HG03571 (cell line): ENCODE results near the gene ACAP3.

Experiments
- ATAC-seq: cut with Tn5 transposase; IDR thresholded peaks from one replicate; pipeline ENCODE4 v1.9.1; 2021; ENCODE audit not compliant: unreplicated experiment

The ACAP3 gene

GRCh38 chr1:1272341-1273208 is 35.2 kb downstream of the ACAP3 start:
- no peak for ATAC-seq

- no peak for ATAC-seq
These were observed 36.9 kb downstream of the ACAP3 start for GRCh38 chr1:1270813-1271212.

- ATAC-seq = no peak
These were observed 39.4 kb downstream of the ACAP3 start for GRCh38 chr1:1268284-1268682.

GRCh38 chr1:1267488-1268283 is 40.0 kb downstream of the ACAP3 start:
- no peak for ATAC-seq

- no peak for ATAC-seq
These were observed 42.9 kb downstream of the ACAP3 start for GRCh38 chr1:1264868-1265272.

GRCh38 chr1:1264026-1264425 is 43.7 kb downstream of the ACAP3 start:
- ATAC-seq = no peak

GRCh38 chr1:1262758-1263157 is 45.0 kb downstream of the ACAP3 start:
- no peak for ATAC-seq

- no peak for ATAC-seq
These were observed 45.7 kb downstream of the ACAP3 start for GRCh38 chr1:1262071-1262470.

- no peak for ATAC-seq
These were observed 46.7 kb downstream of the ACAP3 start for GRCh38 chr1:1260843-1261560.

- ATAC-seq = no peak
These were observed 47.7 kb downstream of the ACAP3 start for GRCh38 chr1:1259951-1260600.

- ATAC-seq = no peak
These were observed 48.2 kb downstream of the ACAP3 start for GRCh38 chr1:1259540-1259939.

GRCh38 chr1:1259119-1259488 is 48.6 kb downstream of the ACAP3 start:
- no peak for ATAC-seq

GRCh38 chr1:1256956-1257871 is 50.5 kb downstream of the ACAP3 start:
- no peak for ATAC-seq

GRCh38 chr1:1255611-1256010 is 52.1 kb downstream of the ACAP3 start:
- ATAC-seq = no peak

GRCh38 chr1:1255078-1255477 is 52.7 kb downstream of the ACAP3 start:
- no peak for ATAC-seq

- ATAC-seq = no peak
These were observed 53.1 kb downstream of the ACAP3 start for GRCh38 chr1:1254667-1254998.

GRCh38 chr1:1253972-1254666 is 53.6 kb downstream of the ACAP3 start:
- no peak for ATAC-seq

- ATAC-seq = no peak
These were observed 54.4 kb downstream of the ACAP3 start for GRCh38 chr1:1253314-1253713.

GRCh38 chr1:1250786-1251284 is 56.9 kb downstream of the ACAP3 start:
- ATAC-seq = peak; percentile 48
